Testis (tissue), 3 donors: ENCODE data around the gene RHOT1. TPM values are rescaled to one million over a fixed set of nuclear protein-coding genes. Genes with fewer than 3 reads are reported as not detected.

Experiments used
- DNase-seq: peaks from one replicate; pipeline ENCODE4 v3.0.0-alpha.2; 2019
- H3K27ac ChIP-seq, 2 donors: fragments of 200-600 bp; sonication (generic); one replicate each; pipeline ENCODE4 v1.5.1; 2019
- H3K27me3 ChIP-seq: fragments of 200-600 bp; sonication (generic); one replicate; pipeline ENCODE4 v1.5.1; 2019
- H3K36me3 ChIP-seq: fragments of 200-600 bp; sonication (generic); one replicate; pipeline ENCODE4 v1.5.1; 2017; ENCODE audit warnings: low read depth; ENCODE audit errors: missing control alignments
- H3K4me1 ChIP-seq: fragments of 200-600 bp; sonication (generic); one replicate; pipeline ENCODE4 v1.5.1; 2019
- H3K4me3 ChIP-seq, 2 donors: fragments of 200-600 bp; sonication (generic); one replicate each; pipeline ENCODE4 v1.5.1; 2017 to 2019
- H3K9me3 ChIP-seq: fragments of 200-600 bp; sonication (generic); one replicate; pipeline ENCODE4 v1.5.1; 2017
- POLR2A ChIP-seq: fragments of 450-650 bp; IDR thresholded peaks from one replicate; pipeline ENCODE4 v1.6.1; 2017; ENCODE audit warnings: antibody characterized with exemption, mild to moderate bottlenecking, moderate library complexity
- WGBS, 2 donors: methylation state at CpG; one replicate each; pipeline ENCODE4 v1.1.5; 2018; 5-methylcytosine and 5-hydroxymethylcytosine counted together
- intact Hi-C: fragments of 100-400 bp; cut with DNase I; formaldehyde crosslinking; loops from one replicate; pipeline ENCODE4 v1.15.1; 2023; ENCODE audit warnings: low total_unique reads
- polyA plus RNA-seq: library from polyadenylated mRNA; stranded (reverse); fragments of 350-450 nt; fragmentation: Illumina TruSeq; extraction: RNeasy Lipid Tissue Mini Kit (QIAGEN cat#74804); gene quantifications from one replicate; pipeline ENCODE4 v1.2.3, GENCODE V29; 2014; ENCODE audit warnings: low read depth, low replicate concordance; ENCODE audit not compliant: insufficient read depth
- total RNA-seq, 2 donors: library from RNA; depleted of rRNA; stranded (reverse); fragments of >200 nt; gene quantifications; one replicate each; pipeline ENCODE4 v1.2.3, GENCODE V29; 2016
- TF ChIP-seq, protein P1 (sequence below), 3 experiments: fragments of 450-650 bp in 2 of 3; fragments of 200-600 bp in 1 of 3; sonication (generic) in 1 of 3; IDR thresholded peaks; one replicate each; pipeline ENCODE4 v1.5.1; 2016 to 2019; ENCODE audit warnings: antibody characterized with exemption in 3 of 3, mild to moderate bottlenecking in 2 of 3, moderate library complexity in 1 of 3

Gene RHOT1
- total and polyA plus RNA-seq, 3 donors from 2014 or later, result 42.6 to 60.6 (median 51.3) TPM

DNA sequence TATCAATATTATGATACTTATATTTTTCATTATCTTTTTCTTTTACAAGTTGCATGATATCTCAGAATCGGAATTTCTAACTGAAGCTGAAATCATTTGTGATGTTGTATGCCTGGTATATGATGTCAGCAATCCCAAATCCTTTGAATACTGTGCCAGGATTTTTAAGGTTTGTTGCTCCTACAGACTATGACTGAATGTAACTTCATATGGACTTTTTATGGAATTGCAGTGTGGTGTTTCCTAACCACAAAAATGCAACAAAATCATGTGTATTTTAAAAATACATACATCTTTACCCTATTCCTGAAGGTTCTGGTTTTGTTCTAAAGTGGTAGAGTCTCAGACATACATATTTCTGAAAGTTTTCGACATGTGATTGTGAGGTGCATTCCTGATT lies 64.6 kb downstream of the RHOT1 start:
- no peak overlapping the region for H3K4me3 ChIP-seq

DNA sequence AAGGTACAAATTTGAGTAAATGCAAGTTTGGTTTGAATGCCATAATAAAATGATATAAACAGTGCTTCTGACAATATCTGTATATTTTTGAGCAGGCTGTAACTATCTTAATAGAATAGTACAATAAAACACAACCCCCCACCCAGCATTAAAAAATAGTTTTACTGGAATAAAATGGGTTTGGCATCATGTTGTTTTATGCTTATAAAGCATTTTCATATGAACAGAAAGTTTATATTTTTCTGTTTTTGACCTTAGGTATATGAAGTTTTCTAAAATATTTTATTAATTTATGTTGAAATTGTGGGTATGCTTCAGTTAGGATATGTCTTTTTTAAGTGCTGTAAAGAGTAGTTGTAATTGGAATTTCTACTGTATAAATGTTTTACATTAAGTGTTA lies 66.1 kb downstream of the RHOT1 start:
- Histone ChIP-seq H3K4me1 (no peaks in the 10 kb centered on the region), H3K27ac (no peak overlapping the region), H3K27me3 (no peaks in the 10 kb centered on the region), H3K36me3 (no peaks in the 10 kb centered on the region), H3K4me3 (no peak overlapping the region), H3K9me3 (no peaks in the 10 kb centered on the region)
- TF ChIP-seq, protein P1, sequence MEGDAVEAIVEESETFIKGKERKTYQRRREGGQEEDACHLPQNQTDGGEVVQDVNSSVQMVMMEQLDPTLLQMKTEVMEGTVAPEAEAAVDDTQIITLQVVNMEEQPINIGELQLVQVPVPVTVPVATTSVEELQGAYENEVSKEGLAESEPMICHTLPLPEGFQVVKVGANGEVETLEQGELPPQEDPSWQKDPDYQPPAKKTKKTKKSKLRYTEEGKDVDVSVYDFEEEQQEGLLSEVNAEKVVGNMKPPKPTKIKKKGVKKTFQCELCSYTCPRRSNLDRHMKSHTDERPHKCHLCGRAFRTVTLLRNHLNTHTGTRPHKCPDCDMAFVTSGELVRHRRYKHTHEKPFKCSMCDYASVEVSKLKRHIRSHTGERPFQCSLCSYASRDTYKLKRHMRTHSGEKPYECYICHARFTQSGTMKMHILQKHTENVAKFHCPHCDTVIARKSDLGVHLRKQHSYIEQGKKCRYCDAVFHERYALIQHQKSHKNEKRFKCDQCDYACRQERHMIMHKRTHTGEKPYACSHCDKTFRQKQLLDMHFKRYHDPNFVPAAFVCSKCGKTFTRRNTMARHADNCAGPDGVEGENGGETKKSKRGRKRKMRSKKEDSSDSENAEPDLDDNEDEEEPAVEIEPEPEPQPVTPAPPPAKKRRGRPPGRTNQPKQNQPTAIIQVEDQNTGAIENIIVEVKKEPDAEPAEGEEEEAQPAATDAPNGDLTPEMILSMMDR (IDR thresholded peaks at IDR 0.05), result no peak
- no peak for TF ChIP-seq POLR2A
- no peak for DNase-seq
- intact Hi-C loops, result no loop called here

More for the DNA sequence above, 64.6 kb downstream of the RHOT1 start:
- 87 to 92% methylated on average over 2 of the region's 2 CpGs for WGBS, 2 donors
- Histone ChIP-seq H3K27ac (no peak overlapping the region), H3K4me1 (no peaks in the 10 kb centered on the region), H3K27me3 (no peaks in the 10 kb centered on the region), H3K36me3 (no peaks in the 10 kb centered on the region), H3K9me3 (no peaks in the 10 kb centered on the region)
- intact Hi-C loops, result no loop called here
- TF ChIP-seq POLR2A, result no peak
- TF ChIP-seq, protein P1 (IDR thresholded peaks at IDR 0.05), result no peak
- no peak for DNase-seq

DNA sequence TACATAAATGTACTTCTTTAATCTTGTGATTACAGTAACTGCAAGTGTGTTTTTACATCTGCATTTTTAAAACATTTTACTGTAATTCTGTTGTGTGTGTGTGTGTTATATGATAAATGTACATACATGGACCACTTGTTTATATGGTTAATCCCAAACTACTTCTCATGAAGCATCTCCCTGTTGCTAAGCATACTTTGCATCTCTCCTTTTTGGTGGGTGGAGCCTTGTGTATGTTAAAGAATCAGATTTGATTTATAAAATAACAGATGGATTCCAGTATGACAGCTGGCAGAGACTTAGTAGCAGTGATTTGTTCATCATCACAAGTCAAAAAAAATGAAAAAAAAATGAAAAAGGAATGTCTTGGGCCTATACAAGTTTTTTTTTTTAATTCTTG lies 67.3 kb downstream of the RHOT1 start:
- Histone ChIP-seq H3K27me3 (no peaks in the 10 kb centered on the region), H3K27ac (no peak overlapping the region), H3K4me1 (no peaks in the 10 kb centered on the region), H3K9me3 (no peaks in the 10 kb centered on the region), H3K36me3 (no peaks in the 10 kb centered on the region), H3K4me3 (no peak overlapping the region)
- TF ChIP-seq, protein P1 (IDR thresholded peaks at IDR 0.05), result no peak
- no peak for TF ChIP-seq POLR2A
- DNase-seq, result no peak
- intact Hi-C loops, result no loop called here

DNA sequence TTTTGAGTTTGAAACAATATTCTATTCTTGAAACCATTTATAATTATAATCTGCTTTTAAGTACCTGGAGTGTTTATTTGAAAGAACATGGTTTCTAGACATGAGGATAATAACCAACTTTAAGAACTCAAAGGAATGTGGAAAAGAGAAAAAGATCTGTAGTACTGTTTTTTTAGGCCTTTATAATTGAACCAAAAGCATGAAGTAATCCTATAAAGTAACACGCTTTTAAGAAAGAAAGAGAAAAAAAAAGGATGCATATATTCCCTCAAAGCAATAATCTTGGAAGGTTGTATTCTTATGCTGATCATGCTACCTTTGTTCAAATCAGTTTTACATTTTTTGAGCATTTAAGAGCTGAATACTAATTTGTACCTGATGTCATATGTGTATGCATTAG lies 69.4 kb downstream of the RHOT1 start:
- TF ChIP-seq, protein P1 (IDR thresholded peaks at IDR 0.05), result no peak
- TF ChIP-seq POLR2A, result no peak
- 89 to 91% methylated on average over 1 of the region's 1 CpG for WGBS, 2 donors
- intact Hi-C loops, result no loop called here
- no peak for DNase-seq
- no peak overlapping the region for H3K4me3 ChIP-seq
- H3K9me3 ChIP-seq, result no peaks in the 10 kb centered on the region
- no peak overlapping the region for H3K27ac ChIP-seq
- H3K27me3 ChIP-seq, result no peaks in the 10 kb centered on the region
- H3K36me3 ChIP-seq, result no peaks in the 10 kb centered on the region
- no peaks in the 10 kb centered on the region for H3K4me1 ChIP-seq

DNA sequence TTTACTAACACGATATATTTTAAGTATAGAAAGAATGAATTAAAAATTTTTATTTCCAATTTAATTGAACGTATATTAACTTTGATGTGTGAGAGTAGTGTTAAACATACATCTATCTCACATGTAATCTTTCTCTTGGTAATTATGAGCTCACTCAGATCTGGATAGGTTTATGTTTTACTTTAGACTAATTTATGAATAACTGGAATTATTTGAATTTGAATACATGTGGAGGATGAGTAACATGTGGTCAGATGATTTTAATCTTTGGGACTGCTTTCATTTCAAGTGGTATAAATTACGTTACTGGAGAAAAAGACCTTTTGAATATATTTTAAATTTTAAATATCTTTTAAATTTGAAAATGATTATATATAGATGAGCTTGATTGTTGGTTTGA lies 73.4 kb downstream of the RHOT1 start:
- 91 to 95% methylated on average over 3 of the region's 3 CpGs for WGBS, 2 donors

More for the DNA sequence above, 73.4 kb downstream of the RHOT1 start:
- Histone ChIP-seq H3K36me3 (no peaks in the 10 kb centered on the region), H3K4me1 (no peaks in the 10 kb centered on the region), H3K27ac (no peak overlapping the region), H3K9me3 (no peaks in the 10 kb centered on the region), H3K27me3 (no peaks in the 10 kb centered on the region), H3K4me3 (no peak overlapping the region)
- intact Hi-C loops, result no loop called here
- TF ChIP-seq POLR2A, result no peak
- TF ChIP-seq, protein P1 (IDR thresholded peaks at IDR 0.05), result no peak
- no peak for DNase-seq
